Naive B cell (primary cell): ENCODE results near the gene VMAC. TPM values are rescaled to one million over a fixed set of nuclear protein-coding genes. Genes with fewer than 3 reads are reported as not detected.
"Not testable (repeated sequence)": the region's sequence is repeated elsewhere in the genome, so short reads cannot be mapped to it uniquely, and the experiment has no call there.

Experiments used
- ATAC-seq, 2 donors: fragments of 150-1000 bp; cut with Tn5 transposase; 2 replicates each; pipeline ENCODE4 v1.10.0; 2021; ENCODE audit warnings: low read depth in 2 of 2, mild to moderate bottlenecking in 2 of 2, moderate library complexity in 2 of 2
- DNase-seq: peaks from one replicate; pipeline ENCODE4 v3.0.0; 2022
- H3K27ac Mint-ChIP-seq, 6 donors: one replicate each; pipeline ENCODE4 v1.8.0; 2020 to 2022; ENCODE audit warnings: mild to moderate bottlenecking in 6 of 6, mixed read lengths in 6 of 6, moderate library complexity in 5 of 6, inconsistent platforms in 2 of 6
- H3K27me3 Mint-ChIP-seq, 3 donors: one replicate each; pipeline ENCODE4 v1.8.0; 2021 to 2022; ENCODE audit warnings: mixed read lengths in 3 of 3, mild to moderate bottlenecking in 1 of 3
- H3K36me3 Mint-ChIP-seq, 2 donors: one replicate each; pipeline ENCODE4 v1.8.0; 2020 to 2022; ENCODE audit warnings: mixed read lengths in 2 of 2, inconsistent platforms in 1 of 2, mild to moderate bottlenecking in 1 of 2
- H3K4me1 Mint-ChIP-seq, 3 donors: one replicate each; pipeline ENCODE4 v1.8.0; 2020 to 2022; ENCODE audit warnings: mixed read lengths in 3 of 3, inconsistent platforms in 1 of 3, mild to moderate bottlenecking in 1 of 3, moderate library complexity in 1 of 3
- H3K4me3 Mint-ChIP-seq, 8 donors: one replicate each; pipeline ENCODE4 v1.8.0; 2020 to 2022; ENCODE audit warnings: mild to moderate bottlenecking in 8 of 8, mixed read lengths in 8 of 8, moderate library complexity in 8 of 8, inconsistent platforms in 2 of 8
- H3K9me3 Mint-ChIP-seq, 7 donors: one replicate each; pipeline ENCODE4 v1.8.0; 2020 to 2022; ENCODE audit warnings: mixed read lengths in 7 of 7, mild to moderate bottlenecking in 5 of 7, inconsistent platforms in 2 of 7, moderate library complexity in 1 of 7
- polyA plus RNA-seq, 6 donors: library from polyadenylated mRNA; unstranded; fragments of 300-500 nt; fragmentation: Illumina TruSeq; gene quantifications; one replicate each; pipeline ENCODE4 v1.2.3, GENCODE V29; 2021; ENCODE audit warnings: low read depth in 6 of 6

Gene VMAC
- polyA plus RNA-seq, 6 donors from 2014 or later: 5.1 to 6.8 (median 5.9) TPM

- peaks cover 0 to 30% (median 14%) of the 10 kb centered on the region in 3 donors for H3K27me3 Mint-ChIP-seq
- H3K36me3 Mint-ChIP-seq: no peaks in the 10 kb centered on the region
- H3K9me3 Mint-ChIP-seq: no peaks in the 10 kb centered on the region
- no peak overlapping the region for H3K27ac Mint-ChIP-seq
- DNase-seq (no peak), ATAC-seq (no peak)
- no peak overlapping the region for H3K4me3 Mint-ChIP-seq
- H3K4me1 Mint-ChIP-seq: no peaks in the 10 kb centered on the region
Measured at GRCh38 chr19:5877427-5877826, 27.2 kb upstream of the VMAC start.

- ATAC-seq (no peak), DNase-seq (no peak)
- Mint-ChIP-seq H3K4me3 (no peak overlapping the region), H3K4me1 (no peaks in the 10 kb centered on the region), H3K27ac (no peak overlapping the region), H3K36me3 (no peaks in the 10 kb centered on the region), H3K9me3 (no peaks in the 10 kb centered on the region), H3K27me3 (peaks cover 0 to 30% (median 19%) of the 10 kb centered on the region in 3 donors)
Measured at GRCh38 chr19:5877882-5878281, 26.8 kb upstream of the VMAC start.

GRCh38 chr19:5880196-5880595 is 24.5 kb upstream of the VMAC start:
- DNase-seq (no peak), ATAC-seq (no peak)
- Mint-ChIP-seq H3K36me3 (no peaks in the 10 kb centered on the region), H3K27ac (no peak overlapping the region), H3K9me3 (no peaks in the 10 kb centered on the region), H3K4me1 (peaks cover 0 to 2% (median 0%) of the 10 kb centered on the region in 3 donors), H3K27me3 (peaks cover 4 to 32% (median 19%) of the 10 kb centered on the region in 3 donors), H3K4me3 (no peak overlapping the region)

- no peak for ATAC-seq
- Mint-ChIP-seq H3K27ac (no peak overlapping the region), H3K27me3 (peaks cover 4 to 35% (median 19%) of the 10 kb centered on the region in 3 donors), H3K9me3 (no peaks in the 10 kb centered on the region), H3K4me1 (peaks cover 0 to 2% (median 0%) of the 10 kb centered on the region in 3 donors), H3K36me3 (no peaks in the 10 kb centered on the region), H3K4me3 (no peak overlapping the region)
- no peak for DNase-seq
Measured at GRCh38 chr19:5880604-5881078, 24.0 kb upstream of the VMAC start.

GRCh38 chr19:5881543-5882299 is 23.0 kb upstream of the VMAC start:
- Mint-ChIP-seq H3K9me3 (no peaks in the 10 kb centered on the region), H3K27me3 (peaks cover 4 to 28% (median 12%) of the 10 kb centered on the region in 3 donors), H3K36me3 (no peaks in the 10 kb centered on the region), H3K4me1 (peaks cover 0 to 2% (median 0%) of the 10 kb centered on the region in 3 donors), H3K4me3 (no peak overlapping the region), H3K27ac (no peak overlapping the region)
- no peak for DNase-seq
- no peak for ATAC-seq

GRCh38 chr19:5882421-5882968 is 22.2 kb upstream of the VMAC start:
- ATAC-seq: no peak
- Mint-ChIP-seq H3K9me3 (no peaks in the 10 kb centered on the region), H3K27me3 (peaks cover 4 to 24% (median 8%) of the 10 kb centered on the region in 3 donors), H3K4me3 (peak overlapping the region in 1 of 8 donors; percentile 24), H3K36me3 (no peaks in the 10 kb centered on the region), H3K4me1 (peaks cover 0 to 2% (median 0%) of the 10 kb centered on the region in 3 donors), H3K27ac (no peak overlapping the region)
- no peak for DNase-seq

GRCh38 chr19:5883157-5883873 is 21.4 kb upstream of the VMAC start:
- H3K36me3 Mint-ChIP-seq, H3K4me1 Mint-ChIP-seq, ATAC-seq, DNase-seq, H3K27ac Mint-ChIP-seq, H3K4me3 Mint-ChIP-seq, H3K9me3 Mint-ChIP-seq: not testable (repeated sequence)
- peaks cover 4 to 23% (median 8%) of the 10 kb centered on the region in 3 donors for H3K27me3 Mint-ChIP-seq

GRCh38 chr19:5884065-5884811 is 20.4 kb upstream of the VMAC start:
- peaks cover 4 to 26% (median 10%) of the 10 kb centered on the region in 3 donors for H3K27me3 Mint-ChIP-seq
- ATAC-seq: peak; percentile 75 to 77
- DNase-seq, H3K4me3 Mint-ChIP-seq, H3K36me3 Mint-ChIP-seq, H3K27ac Mint-ChIP-seq, H3K9me3 Mint-ChIP-seq, H3K4me1 Mint-ChIP-seq: not testable (repeated sequence)

- ATAC-seq (no peak), DNase-seq (no peak)
- H3K4me1 Mint-ChIP-seq: peaks cover 0 to 4% (median 0%) of the 10 kb centered on the region in 3 donors
- H3K36me3 Mint-ChIP-seq: no peaks in the 10 kb centered on the region
- peak overlapping the region in 1 of 6 donors; percentile 10 for H3K27ac Mint-ChIP-seq
- peaks cover 7 to 26% (median 11%) of the 10 kb centered on the region in 3 donors for H3K27me3 Mint-ChIP-seq
- no peaks in the 10 kb centered on the region for H3K9me3 Mint-ChIP-seq
- peak overlapping the region in 1 of 8 donors; percentile 42 for H3K4me3 Mint-ChIP-seq
Measured at GRCh38 chr19:5889288-5889971, 15.2 kb upstream of the VMAC start.

GRCh38 chr19:5890099-5890498 is 14.6 kb upstream of the VMAC start:
- no peak overlapping the region for H3K4me3 Mint-ChIP-seq
- DNase-seq (no peak), ATAC-seq (no peak)
- no peaks in the 10 kb centered on the region for H3K36me3 Mint-ChIP-seq
- H3K27ac Mint-ChIP-seq: no peak overlapping the region
- no peaks in the 10 kb centered on the region for H3K9me3 Mint-ChIP-seq
- H3K4me1 Mint-ChIP-seq: peaks cover 0 to 4% (median 0%) of the 10 kb centered on the region in 3 donors
- H3K27me3 Mint-ChIP-seq: peaks cover 6 to 25% (median 11%) of the 10 kb centered on the region in 3 donors

- H3K9me3 Mint-ChIP-seq: no peaks in the 10 kb centered on the region
- no peak overlapping the region for H3K4me3 Mint-ChIP-seq
- peaks cover 6 to 20% (median 11%) of the 10 kb centered on the region in 3 donors for H3K27me3 Mint-ChIP-seq
- H3K4me1 Mint-ChIP-seq: peaks cover 0 to 4% (median 0%) of the 10 kb centered on the region in 3 donors
- DNase-seq (no peak), ATAC-seq (no peak)
- peaks cover 0 to 8% of the 10 kb centered on the region in 2 donors for H3K36me3 Mint-ChIP-seq
- peak overlapping the region in 1 of 6 donors; percentile 72 for H3K27ac Mint-ChIP-seq
Measured at GRCh38 chr19:5891572-5891937, 13.1 kb upstream of the VMAC start.

GRCh38 chr19:5891938-5892771 is 12.5 kb upstream of the VMAC start:
- H3K27ac Mint-ChIP-seq: peak overlapping the region in 2 of 6 donors; percentile 47 to 57
- peaks cover 6 to 20% (median 11%) of the 10 kb centered on the region in 3 donors for H3K27me3 Mint-ChIP-seq
- H3K36me3 Mint-ChIP-seq: peaks cover 0 to 8% of the 10 kb centered on the region in 2 donors
- ATAC-seq: peak; percentile 46 to 49
- peaks cover 0 to 4% (median 0%) of the 10 kb centered on the region in 3 donors for H3K4me1 Mint-ChIP-seq
- no peaks in the 10 kb centered on the region for H3K9me3 Mint-ChIP-seq
- DNase-seq: no peak
- H3K4me3 Mint-ChIP-seq: no peak overlapping the region
